HepG2 (cell line): Measurements from ENCODE around the gene RNF213. TPM values are rescaled to one million over a fixed set of nuclear protein-coding genes. Genes with fewer than 3 reads are reported as not detected.

ENCODE experiments used
- ARNT2 ChIP-seq: sonication (generic); formaldehyde crosslinking; IDR thresholded peaks from 2 replicates; pipeline ENCODE4 v1.8.0; 2022; ENCODE audit warnings: mild to moderate bottlenecking, low read depth, missing genetic modification reagents, moderate library complexity
- ZBTB21 ChIP-seq: sonication (generic); formaldehyde crosslinking; IDR thresholded peaks from 2 replicates; pipeline ENCODE4 v1.4.0; 2020; ENCODE audit warnings: missing genetic modification reagents
- polyA plus RNA-seq, 8 experiments: library from polyadenylated mRNA; depleted of rRNA in 3 of 8; stranded (reverse) in 7 of 8; unstranded in 1 of 8; fragments of >200 nt; fragmentation: Illumina TruSeq in 4 of 8; extraction: Trizol in 4 of 8; gene quantifications; 2 replicates each; pipeline versions ENCODE4 v1.2.1 to v1.2.3, GENCODE V29; 2011 to 2016; ENCODE audit warnings: low read depth in 4 of 8, missing spikeins in 1 of 8, mixed read lengths in 1 of 8; ENCODE audit not compliant: insufficient read depth in 1 of 8
- total RNA-seq, 5 experiments: library from RNA; depleted of rRNA; stranded (reverse); fragments of >200 nt; fragmentation: Illumina TruSeq; extraction: Trizol; gene quantifications; 2 replicates each; pipeline ENCODE4 v1.2.3, GENCODE V29; 2016; ENCODE audit warnings: low read depth in 1 of 5
- TF ChIP-seq, protein P1 (sequence below): IDR thresholded peaks from 2 replicates; pipeline ENCODE4 v1.4.0; 2020; ENCODE audit warnings: mild to moderate bottlenecking, missing genetic modification reagents
- TF ChIP-seq, protein P2 (sequence below), 2 experiments: IDR thresholded peaks; 2 replicates each; pipeline ENCODE4 v1.6.1; 2011 to 2012; ENCODE audit warnings: low read length in 2 of 2, borderline replicate concordance in 1 of 2, low read depth in 1 of 2, mild to moderate bottlenecking in 1 of 2, moderate library complexity in 1 of 2
- TF ChIP-seq, protein P3 (sequence below): sonication (generic); formaldehyde crosslinking; conservative IDR thresholded peaks from 2 replicates; pipeline ENCODE4 v1.8.0; 2022; ENCODE audit warnings: missing genetic modification reagents
- TF ChIP-seq, protein P4 (sequence below): sonication (generic); formaldehyde crosslinking; IDR thresholded peaks from 2 replicates; pipeline ENCODE4 v1.8.1; 2023; ENCODE audit warnings: mild to moderate bottlenecking, inconsistent platforms, moderate library complexity, missing genetic modification reagents, borderline replicate concordance
- TF ChIP-seq, protein P5 (sequence below), 2 experiments: sonication (generic) in 1 of 2; formaldehyde crosslinking in 1 of 2; IDR thresholded peaks; 2 replicates each; pipeline versions ENCODE4 v1.6.1 to v1.9.0; 2014 to 2022; ENCODE audit warnings: antibody characterized with exemption in 1 of 2, borderline replicate concordance in 1 of 2, inconsistent platforms in 1 of 2, low read depth in 1 of 2, missing genetic modification reagents in 1 of 2
- TF ChIP-seq, protein P6 (sequence below): sonication (generic); formaldehyde crosslinking; IDR thresholded peaks from 2 replicates; pipeline ENCODE4 v1.4.0; 2020; ENCODE audit warnings: missing genetic modification reagents

Gene RNF213
- total and polyA plus RNA-seq, 2 of the 13 experiments (the other 11 are each of a cell fraction or from before 2014, with no cell fraction given) = 38.6 to 38.7 TPM

DNA sequence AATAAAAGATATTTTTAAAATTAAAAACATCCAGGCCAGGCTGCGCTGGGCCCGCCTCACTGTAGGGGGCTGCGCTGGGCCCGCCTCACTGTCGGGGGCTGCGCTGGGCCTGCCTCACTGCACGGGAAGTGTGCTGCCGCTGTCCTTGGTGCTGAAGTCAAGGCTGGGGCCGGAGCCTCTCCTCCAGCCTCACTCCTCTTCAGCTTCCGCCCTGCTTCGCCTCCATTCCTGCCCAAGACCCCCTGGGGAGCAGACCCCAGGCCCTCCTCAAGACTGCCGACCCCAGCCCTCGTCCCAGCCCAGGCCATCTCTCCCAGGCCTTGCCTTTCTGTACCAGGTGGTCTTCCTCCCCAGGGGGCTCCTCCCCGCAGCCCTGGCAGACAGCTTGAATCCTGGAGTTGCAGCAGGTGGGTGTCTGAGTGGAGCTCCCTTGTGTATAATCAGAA is 180.5 kb downstream of the RNF213 start (continued):
- TF ChIP-seq, protein P1, sequence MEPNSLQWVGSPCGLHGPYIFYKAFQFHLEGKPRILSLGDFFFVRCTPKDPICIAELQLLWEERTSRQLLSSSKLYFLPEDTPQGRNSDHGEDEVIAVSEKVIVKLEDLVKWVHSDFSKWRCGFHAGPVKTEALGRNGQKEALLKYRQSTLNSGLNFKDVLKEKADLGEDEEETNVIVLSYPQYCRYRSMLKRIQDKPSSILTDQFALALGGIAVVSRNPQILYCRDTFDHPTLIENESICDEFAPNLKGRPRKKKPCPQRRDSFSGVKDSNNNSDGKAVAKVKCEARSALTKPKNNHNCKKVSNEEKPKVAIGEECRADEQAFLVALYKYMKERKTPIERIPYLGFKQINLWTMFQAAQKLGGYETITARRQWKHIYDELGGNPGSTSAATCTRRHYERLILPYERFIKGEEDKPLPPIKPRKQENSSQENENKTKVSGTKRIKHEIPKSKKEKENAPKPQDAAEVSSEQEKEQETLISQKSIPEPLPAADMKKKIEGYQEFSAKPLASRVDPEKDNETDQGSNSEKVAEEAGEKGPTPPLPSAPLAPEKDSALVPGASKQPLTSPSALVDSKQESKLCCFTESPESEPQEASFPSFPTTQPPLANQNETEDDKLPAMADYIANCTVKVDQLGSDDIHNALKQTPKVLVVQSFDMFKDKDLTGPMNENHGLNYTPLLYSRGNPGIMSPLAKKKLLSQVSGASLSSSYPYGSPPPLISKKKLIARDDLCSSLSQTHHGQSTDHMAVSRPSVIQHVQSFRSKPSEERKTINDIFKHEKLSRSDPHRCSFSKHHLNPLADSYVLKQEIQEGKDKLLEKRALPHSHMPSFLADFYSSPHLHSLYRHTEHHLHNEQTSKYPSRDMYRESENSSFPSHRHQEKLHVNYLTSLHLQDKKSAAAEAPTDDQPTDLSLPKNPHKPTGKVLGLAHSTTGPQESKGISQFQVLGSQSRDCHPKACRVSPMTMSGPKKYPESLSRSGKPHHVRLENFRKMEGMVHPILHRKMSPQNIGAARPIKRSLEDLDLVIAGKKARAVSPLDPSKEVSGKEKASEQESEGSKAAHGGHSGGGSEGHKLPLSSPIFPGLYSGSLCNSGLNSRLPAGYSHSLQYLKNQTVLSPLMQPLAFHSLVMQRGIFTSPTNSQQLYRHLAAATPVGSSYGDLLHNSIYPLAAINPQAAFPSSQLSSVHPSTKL (CRISPR knock-in tag) = peak; percentile 71
- TF ChIP-seq, protein P2, sequence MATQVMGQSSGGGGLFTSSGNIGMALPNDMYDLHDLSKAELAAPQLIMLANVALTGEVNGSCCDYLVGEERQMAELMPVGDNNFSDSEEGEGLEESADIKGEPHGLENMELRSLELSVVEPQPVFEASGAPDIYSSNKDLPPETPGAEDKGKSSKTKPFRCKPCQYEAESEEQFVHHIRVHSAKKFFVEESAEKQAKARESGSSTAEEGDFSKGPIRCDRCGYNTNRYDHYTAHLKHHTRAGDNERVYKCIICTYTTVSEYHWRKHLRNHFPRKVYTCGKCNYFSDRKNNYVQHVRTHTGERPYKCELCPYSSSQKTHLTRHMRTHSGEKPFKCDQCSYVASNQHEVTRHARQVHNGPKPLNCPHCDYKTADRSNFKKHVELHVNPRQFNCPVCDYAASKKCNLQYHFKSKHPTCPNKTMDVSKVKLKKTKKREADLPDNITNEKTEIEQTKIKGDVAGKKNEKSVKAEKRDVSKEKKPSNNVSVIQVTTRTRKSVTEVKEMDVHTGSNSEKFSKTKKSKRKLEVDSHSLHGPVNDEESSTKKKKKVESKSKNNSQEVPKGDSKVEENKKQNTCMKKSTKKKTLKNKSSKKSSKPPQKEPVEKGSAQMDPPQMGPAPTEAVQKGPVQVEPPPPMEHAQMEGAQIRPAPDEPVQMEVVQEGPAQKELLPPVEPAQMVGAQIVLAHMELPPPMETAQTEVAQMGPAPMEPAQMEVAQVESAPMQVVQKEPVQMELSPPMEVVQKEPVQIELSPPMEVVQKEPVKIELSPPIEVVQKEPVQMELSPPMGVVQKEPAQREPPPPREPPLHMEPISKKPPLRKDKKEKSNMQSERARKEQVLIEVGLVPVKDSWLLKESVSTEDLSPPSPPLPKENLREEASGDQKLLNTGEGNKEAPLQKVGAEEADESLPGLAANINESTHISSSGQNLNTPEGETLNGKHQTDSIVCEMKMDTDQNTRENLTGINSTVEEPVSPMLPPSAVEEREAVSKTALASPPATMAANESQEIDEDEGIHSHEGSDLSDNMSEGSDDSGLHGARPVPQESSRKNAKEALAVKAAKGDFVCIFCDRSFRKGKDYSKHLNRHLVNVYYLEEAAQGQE (IDR thresholded peaks at IDR 0.05; ENCODE audit: borderline replicate concordance in 1 of 2, low read depth in 1 of 2, low read length in 2 of 2) = peak; percentile 96 to 98
- TF ChIP-seq ZBTB21 (CRISPR knock-in tag) (peak; percentile 58; the same call in 1 of the 2 replicates), ARNT2 (peak; percentile 89)
- TF ChIP-seq, protein P3, sequence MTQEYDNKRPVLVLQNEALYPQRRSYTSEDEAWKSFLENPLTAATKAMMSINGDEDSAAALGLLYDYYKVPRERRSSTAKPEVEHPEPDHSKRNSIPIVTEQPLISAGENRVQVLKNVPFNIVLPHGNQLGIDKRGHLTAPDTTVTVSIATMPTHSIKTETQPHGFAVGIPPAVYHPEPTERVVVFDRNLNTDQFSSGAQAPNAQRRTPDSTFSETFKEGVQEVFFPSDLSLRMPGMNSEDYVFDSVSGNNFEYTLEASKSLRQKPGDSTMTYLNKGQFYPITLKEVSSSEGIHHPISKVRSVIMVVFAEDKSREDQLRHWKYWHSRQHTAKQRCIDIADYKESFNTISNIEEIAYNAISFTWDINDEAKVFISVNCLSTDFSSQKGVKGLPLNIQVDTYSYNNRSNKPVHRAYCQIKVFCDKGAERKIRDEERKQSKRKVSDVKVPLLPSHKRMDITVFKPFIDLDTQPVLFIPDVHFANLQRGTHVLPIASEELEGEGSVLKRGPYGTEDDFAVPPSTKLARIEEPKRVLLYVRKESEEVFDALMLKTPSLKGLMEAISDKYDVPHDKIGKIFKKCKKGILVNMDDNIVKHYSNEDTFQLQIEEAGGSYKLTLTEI (CRISPR knock-in tag) = no peak
- TF ChIP-seq, protein P4, sequence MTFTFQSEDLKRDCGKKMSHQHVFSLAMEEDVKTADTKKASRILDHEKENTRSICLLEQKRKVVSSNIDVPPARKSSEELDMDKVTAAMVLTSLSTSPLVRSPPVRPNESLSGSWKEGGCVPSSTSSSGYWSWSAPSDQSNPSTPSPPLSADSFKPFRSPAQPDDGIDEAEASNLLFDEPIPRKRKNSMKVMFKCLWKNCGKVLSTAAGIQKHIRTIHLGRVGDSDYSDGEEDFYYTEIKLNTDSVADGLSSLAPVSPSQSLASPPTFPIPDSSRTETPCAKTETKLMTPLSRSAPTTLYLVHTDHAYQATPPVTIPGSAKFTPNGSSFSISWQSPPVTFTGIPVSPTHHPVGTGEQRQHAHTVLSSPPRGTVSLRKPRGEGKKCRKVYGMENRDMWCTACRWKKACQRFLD (CRISPR knock-in tag) = peak; percentile 74; the same call in 1 of the 2 replicates
- TF ChIP-seq, protein P5, sequence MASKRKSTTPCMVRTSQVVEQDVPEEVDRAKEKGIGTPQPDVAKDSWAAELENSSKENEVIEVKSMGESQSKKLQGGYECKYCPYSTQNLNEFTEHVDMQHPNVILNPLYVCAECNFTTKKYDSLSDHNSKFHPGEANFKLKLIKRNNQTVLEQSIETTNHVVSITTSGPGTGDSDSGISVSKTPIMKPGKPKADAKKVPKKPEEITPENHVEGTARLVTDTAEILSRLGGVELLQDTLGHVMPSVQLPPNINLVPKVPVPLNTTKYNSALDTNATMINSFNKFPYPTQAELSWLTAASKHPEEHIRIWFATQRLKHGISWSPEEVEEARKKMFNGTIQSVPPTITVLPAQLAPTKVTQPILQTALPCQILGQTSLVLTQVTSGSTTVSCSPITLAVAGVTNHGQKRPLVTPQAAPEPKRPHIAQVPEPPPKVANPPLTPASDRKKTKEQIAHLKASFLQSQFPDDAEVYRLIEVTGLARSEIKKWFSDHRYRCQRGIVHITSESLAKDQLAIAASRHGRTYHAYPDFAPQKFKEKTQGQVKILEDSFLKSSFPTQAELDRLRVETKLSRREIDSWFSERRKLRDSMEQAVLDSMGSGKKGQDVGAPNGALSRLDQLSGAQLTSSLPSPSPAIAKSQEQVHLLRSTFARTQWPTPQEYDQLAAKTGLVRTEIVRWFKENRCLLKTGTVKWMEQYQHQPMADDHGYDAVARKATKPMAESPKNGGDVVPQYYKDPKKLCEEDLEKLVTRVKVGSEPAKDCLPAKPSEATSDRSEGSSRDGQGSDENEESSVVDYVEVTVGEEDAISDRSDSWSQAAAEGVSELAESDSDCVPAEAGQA (IDR thresholded peaks at IDR 0.05; ENCODE audit: low read depth) = no peak
- TF ChIP-seq, protein P5 (CRISPR knock-in tag; IDR thresholded peaks at IDR 0.05; ENCODE audit: borderline replicate concordance) = peak; percentile 78; the same call in 1 of the 2 replicates
- TF ChIP-seq, protein P6, sequence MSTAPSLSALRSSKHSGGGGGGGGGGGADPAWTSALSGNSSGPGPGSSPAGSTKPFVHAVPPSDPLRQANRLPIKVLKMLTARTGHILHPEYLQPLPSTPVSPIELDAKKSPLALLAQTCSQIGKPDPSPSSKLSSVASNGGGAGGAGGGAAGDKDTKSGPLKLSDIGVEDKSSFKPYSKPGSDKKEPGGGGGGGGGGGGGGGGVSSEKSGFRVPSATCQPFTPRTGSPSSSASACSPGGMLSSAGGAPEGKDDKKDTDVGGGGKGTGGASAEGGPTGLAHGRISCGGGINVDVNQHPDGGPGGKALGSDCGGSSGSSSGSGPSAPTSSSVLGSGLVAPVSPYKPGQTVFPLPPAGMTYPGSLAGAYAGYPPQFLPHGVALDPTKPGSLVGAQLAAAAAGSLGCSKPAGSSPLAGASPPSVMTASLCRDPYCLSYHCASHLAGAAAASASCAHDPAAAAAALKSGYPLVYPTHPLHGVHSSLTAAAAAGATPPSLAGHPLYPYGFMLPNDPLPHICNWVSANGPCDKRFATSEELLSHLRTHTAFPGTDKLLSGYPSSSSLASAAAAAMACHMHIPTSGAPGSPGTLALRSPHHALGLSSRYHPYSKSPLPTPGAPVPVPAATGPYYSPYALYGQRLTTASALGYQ (CRISPR knock-in tag) = peak; percentile 65; the same call in 1 of the 2 replicates
